Kidney capillary endothelial cell (primary cell): Measurements from ENCODE around the gene SMIM20.

ENCODE experiments used
- DNase-seq: peaks from one replicate; pipeline ENCODE4 v3.0.0-alpha.2; 2018; ENCODE audit warnings: low spot score

Gene SMIM20

DNA sequence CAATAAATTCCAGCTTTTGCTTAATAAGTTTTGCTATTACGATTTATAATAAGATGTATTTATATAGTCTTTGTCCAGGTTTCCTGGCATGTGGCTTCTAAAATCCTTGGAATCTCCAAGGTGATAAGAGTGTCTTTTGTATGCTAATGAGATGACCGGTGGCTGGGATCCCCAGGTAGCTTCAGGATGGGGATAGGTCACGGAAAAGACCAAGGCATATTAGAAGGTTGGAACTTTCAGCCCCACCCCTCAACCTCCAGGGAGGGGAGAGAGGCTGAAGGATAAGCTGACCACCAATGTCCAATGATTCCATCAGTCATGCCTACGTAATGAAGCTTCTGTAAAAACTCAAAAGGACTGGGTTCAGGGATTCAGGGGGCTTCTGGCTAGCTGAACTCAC lies 41.7 kb downstream of the SMIM20 start:
- no peak for DNase-seq

DNA sequence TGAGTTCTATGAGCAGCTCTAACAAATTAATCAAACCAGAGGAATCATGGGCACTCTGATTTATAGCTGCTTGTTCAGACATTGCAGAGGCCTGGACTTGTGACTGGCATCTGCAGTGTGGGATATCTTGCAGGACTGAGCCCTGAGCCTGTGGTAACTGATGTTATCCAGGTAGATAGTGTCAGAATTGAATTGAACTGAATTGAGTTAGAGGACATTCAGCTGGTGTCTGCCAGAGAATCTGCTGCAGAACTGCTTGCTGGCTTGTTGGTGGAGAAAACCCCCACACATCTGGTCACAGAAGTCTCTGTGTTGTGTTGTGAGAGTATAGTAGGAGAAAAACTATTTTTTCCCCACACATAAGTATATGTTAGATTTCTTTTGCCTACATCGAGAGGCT lies 42.2 kb downstream of the SMIM20 start:
- DNase-seq: no peak

DNA sequence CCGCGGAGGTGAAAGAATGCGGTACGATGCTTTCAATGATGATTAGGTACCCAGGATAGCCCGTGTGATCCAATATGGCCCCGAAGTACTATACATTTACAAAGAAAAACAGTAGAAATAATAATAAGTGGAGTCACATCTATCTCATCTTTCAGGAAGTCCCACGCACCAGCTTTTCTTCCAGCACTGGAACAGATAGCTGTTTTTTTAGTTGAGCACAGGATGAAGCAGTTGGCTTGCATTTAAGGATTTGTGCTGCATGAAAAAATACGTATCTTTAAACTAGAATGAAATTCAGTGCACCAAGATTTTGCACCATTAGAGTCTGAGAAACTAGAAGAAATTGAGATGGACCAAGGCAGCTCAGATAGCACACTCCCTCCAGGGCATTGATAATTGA lies 44.1 kb downstream of the SMIM20 start:
- no peak for DNase-seq

DNA sequence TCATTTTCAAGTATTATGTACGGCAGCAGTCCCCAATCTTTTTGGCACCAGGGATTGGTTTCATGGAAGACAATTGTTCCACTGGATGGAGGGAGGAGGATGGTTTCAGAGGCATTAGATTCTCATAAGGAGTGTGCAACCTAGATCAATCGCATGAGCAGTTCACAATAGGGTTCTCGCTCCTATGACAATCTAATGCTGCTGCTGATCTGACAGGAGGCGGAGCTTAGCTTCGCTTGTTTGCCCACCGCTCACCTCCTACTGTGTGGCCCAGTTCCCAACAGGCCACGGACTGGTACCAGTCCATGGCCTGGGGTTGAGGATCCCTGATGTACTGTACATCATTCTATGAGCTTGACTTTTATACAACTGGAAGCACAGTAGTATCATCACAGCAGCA lies 48.4 kb downstream of the SMIM20 start:
- DNase-seq: no peak

DNA sequence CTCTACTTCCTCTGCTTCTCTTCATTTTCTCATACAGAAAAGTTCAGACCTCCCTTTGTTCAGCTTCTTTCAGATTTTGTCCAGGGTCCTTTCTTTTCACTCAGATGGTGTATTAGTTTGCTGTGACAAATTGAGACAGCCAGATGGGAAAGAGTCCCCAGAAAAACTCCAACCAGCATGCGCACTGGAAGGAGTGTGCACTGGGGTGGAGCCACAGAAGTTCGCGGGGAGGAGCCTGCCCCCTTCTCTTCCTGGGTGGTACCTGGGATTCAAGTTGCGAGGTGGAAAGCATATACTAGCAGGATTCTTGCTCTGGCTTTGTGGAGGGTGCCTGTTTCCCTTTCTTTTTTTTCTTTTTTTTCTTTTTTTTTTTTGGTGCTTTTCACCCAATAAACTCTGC lies 51.6 kb downstream of the SMIM20 start:
- DNase-seq: no peak

DNA sequence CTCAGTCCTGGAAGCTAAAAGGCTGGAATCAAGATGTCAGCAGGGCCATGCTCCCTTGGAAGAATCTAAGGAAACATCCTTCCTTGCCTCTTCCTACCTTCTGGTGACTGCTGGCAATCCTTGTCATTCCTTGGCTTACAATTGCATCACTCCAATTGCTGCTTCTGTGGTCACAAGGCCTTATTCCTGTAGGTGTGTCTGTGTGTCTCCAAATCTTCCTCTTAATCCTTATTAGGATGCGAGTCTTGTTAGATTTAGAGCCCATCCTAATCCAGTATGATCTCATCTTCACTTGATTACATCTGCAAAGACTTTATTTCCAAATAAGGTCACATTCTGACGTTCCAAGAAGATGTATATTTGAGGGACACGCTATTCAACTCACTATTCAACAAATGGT lies 52.2 kb downstream of the SMIM20 start:
- DNase-seq: no peak

DNA sequence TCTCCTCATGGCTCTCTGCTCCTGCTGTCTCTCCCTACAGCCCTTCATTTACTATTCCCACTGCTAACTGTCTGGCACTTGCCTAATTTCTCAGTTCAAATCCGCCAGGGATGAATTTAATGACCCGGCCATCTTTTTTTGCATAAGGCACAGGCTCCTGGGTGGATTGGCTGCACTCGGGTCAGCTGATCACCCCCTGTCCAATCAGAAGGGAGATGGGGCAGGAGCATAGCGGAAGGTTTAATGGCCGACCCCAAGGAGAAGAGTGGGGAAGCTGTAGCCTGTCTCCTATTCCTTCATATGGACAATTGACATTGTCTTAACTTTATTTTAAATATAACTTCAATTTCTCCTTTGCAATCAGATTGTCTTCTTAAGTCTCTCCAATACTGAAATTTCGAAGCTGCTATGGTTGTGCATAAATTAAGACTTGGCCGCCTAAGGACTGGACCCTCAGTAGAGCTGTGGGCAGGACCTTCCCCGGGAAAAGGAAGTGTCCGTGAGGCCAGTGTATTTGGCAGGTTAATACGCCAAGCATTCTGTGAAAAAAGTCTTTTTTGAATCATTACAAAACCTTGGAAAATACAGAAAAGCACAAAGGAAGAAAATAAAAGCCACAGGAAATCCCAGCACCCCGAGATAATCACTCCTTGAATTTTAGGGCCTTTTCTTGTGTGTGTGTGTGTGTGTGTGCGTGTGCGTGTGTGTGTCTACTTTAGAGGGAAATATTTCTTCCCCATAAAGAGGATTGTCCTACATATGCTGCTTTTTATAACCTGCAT lies 55.5 kb downstream of the SMIM20 start:
- DNase-seq: no peak

DNA sequence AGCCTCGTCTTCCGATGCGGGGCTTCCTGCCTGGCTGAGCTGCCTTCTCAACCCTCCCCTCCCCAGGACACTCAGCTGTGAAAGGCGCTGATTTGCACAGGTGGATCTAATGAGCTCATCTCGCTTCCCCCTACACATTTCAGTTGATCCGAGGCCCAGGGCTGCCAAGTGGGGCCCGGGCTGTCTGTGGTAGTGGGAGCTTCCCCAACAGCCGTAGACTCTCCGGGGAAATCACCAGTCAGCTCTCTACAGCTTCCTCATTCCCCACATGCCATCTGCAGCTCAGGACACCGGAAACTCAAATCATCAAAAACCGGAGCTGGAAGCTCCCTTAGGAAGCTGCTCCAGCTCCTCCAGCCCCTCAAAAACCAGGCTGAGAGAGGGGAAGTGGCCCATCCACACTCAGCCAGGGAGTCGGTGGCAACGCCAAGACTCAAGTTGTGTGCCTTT lies 56.2 kb downstream of the SMIM20 start:
- peak; percentile 23 for DNase-seq

DNA sequence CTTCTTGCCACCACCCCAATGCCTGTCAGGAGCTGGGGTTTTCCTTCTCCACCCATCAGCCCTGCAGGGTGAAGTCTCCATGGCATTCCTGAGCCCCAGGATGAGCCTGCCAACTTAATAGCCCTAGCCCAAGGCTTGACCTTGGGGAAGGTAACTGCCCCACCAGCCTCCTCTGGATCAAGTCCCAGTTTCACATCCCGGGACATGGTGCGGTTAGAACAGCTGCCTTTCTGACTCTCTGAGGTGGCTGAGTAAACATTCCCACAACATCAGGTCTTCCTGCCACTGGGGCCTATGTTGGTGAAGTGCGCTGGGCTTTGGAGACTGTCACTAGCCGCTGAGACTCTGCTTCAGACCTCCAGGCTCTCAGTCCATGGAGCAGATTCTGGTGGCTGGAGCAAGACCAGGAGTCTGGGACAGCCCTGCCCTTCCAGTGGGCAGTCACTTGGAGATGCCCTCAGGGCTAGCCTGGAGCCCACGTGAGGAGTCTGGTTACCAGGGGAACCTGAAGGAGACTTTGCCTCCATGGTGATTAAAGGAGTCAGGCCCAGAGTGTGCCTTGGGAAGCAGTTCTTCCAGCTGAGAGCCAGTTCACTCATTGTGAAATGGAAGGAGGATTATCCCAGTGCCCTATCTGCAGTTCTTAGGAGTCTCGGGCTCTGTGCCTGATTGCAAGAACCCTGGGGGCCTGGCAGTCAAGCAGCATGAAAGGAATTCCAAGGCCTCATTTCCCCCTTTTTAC lies 56.8 kb downstream of the SMIM20 start:
- no peak for DNase-seq

DNA sequence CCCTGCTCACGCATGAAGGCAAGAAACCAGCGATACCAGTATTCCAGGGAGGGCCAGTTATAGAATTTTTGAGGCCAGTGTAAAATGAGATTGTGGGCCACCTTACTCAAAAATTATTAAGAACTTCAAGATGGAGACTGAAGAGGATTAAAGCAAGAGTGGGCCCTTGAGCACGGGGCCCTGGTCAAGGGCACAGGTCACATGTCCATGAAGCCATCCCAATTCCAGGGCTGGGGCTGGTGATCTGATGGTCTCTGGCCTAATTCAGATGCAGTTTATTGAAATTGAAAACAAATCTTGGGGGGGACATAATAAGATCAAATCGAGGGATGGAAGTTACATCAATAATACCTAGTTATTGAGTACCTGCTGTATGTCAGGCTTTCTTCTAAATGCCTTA lies 58.3 kb downstream of the SMIM20 start:
- DNase-seq: no peak

DNA sequence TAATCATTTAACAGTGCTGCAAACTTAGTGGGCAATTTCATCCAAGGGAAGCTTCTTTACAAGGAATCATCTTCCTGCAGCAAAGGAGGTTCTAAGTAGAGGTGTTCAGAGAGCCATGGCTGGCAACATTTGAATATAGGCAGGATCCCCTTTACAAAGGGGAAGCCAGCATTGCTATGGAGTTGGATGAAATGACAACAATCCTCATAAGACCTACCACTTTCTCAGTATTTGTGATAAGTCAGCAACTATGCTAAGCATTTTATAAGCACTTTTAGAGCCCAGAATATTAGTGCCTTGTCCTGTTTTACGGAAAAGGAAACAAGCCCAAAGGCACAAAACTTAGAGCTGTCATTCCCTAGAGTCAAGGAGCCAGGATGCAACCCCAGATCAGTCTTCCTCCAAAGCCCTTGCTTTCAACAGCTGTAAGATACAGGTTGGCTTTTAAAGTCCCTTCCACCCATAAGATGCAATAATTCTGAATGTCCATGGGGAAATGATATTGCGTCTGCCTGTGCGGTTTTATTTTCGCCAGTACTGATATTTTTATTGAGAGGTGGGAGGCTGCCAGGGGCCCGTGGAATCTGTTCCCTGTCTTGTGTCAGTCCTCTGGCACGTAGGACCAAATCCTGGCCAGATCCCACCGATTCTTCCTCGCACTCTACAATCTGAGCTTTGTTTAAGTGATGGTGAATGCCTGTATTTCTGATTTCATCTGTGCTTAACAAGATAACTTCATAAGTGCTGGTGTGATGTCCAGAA lies 59.1 kb downstream of the SMIM20 start:
- no peak for DNase-seq

DNA sequence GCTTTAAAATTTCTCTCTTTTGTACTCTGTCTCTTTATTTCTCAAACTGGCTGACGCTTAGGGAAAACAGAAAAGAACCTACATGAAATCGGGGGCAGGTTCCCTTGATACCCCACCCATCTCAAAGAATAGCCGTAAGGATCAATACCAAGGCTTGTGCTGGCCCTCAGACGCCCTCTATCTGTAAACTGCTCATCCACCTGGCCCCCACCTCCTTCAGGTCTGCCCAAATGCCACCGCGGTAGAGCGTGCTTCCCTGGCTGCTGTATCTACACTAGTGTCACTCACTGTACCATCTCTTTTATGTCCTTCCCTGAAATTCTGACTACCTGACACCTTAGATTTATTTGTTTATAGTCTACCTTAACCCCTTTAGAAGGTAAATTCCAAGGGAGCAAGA lies 62.8 kb downstream of the SMIM20 start:
- no peak for DNase-seq

DNA sequence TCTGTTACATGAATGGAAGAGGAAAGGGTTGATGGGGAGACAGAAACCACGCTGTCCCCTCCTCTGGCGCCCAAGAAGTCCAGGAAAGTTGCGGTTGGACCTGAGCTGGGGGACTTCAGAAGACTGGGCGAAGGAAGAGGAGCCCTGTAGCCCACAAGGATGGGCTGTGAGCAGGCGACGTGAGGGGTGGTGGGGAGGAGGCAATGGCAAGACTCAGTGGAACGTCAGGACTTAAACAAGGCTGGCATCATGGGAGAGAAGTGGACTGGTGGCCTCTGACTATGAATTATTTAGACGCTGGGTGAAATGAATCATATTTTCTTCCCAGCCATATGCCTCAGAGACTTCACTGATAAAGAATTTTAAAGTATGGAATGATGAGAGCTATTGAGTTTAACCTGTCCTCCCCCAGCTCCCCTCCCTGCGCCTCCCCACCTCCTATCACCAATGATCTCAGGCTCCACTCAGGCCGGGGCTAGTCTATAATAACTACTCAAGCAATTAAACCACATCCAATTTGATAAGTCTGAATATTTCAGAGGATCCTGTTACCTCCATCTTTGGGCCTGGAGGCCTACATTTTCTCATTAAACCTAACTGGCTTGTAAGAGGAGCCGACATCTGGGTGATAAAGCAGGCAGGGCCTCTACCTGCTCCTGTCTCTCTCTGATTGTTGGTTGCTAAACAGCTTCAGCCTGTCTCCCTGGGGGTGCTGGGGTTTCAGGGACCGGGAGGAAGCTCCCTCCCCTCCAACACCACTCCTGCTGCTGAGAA lies 63.6 kb downstream of the SMIM20 start:
- no peak for DNase-seq

DNA sequence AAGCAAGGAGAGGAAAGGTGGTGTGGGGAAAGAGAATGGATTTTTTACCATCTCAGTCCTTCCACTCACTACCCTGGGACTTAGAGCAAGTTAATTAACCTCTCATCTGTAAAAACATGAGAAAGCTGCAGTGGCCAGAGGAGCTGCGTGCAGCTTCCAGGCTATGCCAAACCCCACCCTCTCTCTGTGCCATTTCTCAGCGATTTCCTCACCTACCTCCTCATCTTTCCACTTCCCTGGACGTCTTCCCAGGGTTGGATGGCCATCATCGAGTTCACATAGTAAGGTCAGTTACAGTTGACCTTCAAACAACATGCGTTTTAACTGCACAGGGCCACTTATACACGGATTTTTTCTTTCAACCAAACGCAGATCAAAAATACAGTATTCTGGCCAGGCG lies 64.3 kb downstream of the SMIM20 start:
- no peak for DNase-seq
